Left lung (tissue), 10 donors: ENCODE results near the gene CADM2. TPM values are rescaled to one million over a fixed set of nuclear protein-coding genes. Genes with fewer than 3 reads are reported as not detected.

ENCODE experiments used
- ATAC-seq: fragments of 200-7000 bp; cut with Tn5 transposase; one replicate; pipeline ENCODE4 v1.9.1; 2020; ENCODE audit warnings: moderate library complexity
- DNase-seq, 4 donors: peaks; one replicate each; pipeline ENCODE4 v3.0.0-alpha.2; 2013 to 2020
- H3K27ac ChIP-seq, 2 donors: fragments of 200-600 bp; sonication (generic) in 1 of 2; one replicate each; pipeline versions ENCODE4 v1.5.0 to v1.8.0; 2020 to 2021
- H3K27me3 ChIP-seq, 2 donors: fragments of 200-600 bp; sonication (generic) in 1 of 2; one replicate each; pipeline versions ENCODE4 v1.5.0 to v1.8.0; 2020 to 2021
- H3K36me3 ChIP-seq, 2 donors: fragments of 200-600 bp; sonication (generic) in 1 of 2; one replicate each; pipeline versions ENCODE4 v1.5.0 to v1.8.0; 2020 to 2021
- H3K4me1 ChIP-seq, 2 donors: fragments of 200-600 bp; one replicate each; pipeline ENCODE4 v1.8.0; 2021
- H3K4me3 ChIP-seq, 2 donors: fragments of 200-600 bp; sonication (generic) in 1 of 2; one replicate each; pipeline versions ENCODE4 v1.5.0 to v1.8.0; 2020 to 2021; ENCODE audit warnings: mild to moderate bottlenecking in 1 of 2
- H3K9me3 ChIP-seq, 2 donors: fragments of 200-600 bp; sonication (generic) in 1 of 2; one replicate each; pipeline versions ENCODE4 v1.5.0 to v1.8.0; 2020 to 2021
- intact Hi-C, 2 donors: fragments of 100-400 bp; cut with DNase I; formaldehyde crosslinking; loops; one replicate each; pipeline versions ENCODE4 v1.11.2 to v1.14.2; 2022
- polyA plus RNA-seq, 6 donors: library from polyadenylated mRNA; unstranded; fragments of 120-200 nt; gene quantifications; one replicate each; pipeline ENCODE4 v1.2.1, GENCODE V29; 2013; ENCODE audit not compliant: insufficient read length in 6 of 6
- total RNA-seq, 2 donors: library from RNA; stranded (reverse); fragmentation: NEBNext Ultra II Directional; extraction: Animal tissue kit (Norgen Biotek cat#: 25700); gene quantifications; one replicate each; pipeline ENCODE4 v1.2.1, GENCODE V29; 2021
- TF ChIP-seq, protein P1 (sequence below), 2 donors: fragments of 200-600 bp; sonication (generic) in 1 of 2; IDR thresholded peaks; one replicate each; pipeline versions ENCODE4 v1.5.0 to v1.8.0; 2021; ENCODE audit warnings: antibody characterized with exemption in 2 of 2
- donor health status: DM: no; HTN: yes; CAD: no.
- donor health status: DM: no; HTN: no; CAD: no.

Gene CADM2
- total and polyA plus RNA-seq, 8 donors = 0.16 to 2.3 (median 0.74) TPM

DNA sequence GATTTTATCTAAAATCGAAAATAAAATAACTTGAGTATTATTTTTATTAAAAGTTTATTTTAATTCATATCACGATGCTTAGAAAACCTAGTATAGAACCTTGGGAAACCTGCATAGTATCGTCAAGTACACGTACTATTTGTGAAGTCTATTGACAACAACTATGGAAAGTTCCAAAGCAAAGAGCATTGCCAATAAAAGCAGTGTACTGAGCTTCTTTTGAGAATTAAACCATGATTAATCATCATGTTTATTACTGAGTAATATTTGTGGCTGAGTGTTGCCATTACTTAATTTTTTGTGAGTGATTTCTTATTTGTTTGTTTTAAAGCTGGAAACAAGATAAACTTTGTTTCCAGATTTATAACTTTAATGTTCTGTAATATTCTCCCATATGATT, 674.1 kb downstream of the CADM2 start:
- TF ChIP-seq, protein P1, sequence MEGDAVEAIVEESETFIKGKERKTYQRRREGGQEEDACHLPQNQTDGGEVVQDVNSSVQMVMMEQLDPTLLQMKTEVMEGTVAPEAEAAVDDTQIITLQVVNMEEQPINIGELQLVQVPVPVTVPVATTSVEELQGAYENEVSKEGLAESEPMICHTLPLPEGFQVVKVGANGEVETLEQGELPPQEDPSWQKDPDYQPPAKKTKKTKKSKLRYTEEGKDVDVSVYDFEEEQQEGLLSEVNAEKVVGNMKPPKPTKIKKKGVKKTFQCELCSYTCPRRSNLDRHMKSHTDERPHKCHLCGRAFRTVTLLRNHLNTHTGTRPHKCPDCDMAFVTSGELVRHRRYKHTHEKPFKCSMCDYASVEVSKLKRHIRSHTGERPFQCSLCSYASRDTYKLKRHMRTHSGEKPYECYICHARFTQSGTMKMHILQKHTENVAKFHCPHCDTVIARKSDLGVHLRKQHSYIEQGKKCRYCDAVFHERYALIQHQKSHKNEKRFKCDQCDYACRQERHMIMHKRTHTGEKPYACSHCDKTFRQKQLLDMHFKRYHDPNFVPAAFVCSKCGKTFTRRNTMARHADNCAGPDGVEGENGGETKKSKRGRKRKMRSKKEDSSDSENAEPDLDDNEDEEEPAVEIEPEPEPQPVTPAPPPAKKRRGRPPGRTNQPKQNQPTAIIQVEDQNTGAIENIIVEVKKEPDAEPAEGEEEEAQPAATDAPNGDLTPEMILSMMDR (IDR thresholded peaks at IDR 0.05) = no peak
- Histone ChIP-seq H3K36me3 (no peaks in the 10 kb centered on the region), H3K4me3 (no peak overlapping the region), H3K4me1 (no peaks in the 10 kb centered on the region), H3K27me3 (no peaks in the 10 kb centered on the region), H3K27ac (no peak overlapping the region), H3K9me3 (no peaks in the 10 kb centered on the region)
- intact Hi-C loops = no loop called here
- DNase-seq (no peak), ATAC-seq (no peak)

DNA sequence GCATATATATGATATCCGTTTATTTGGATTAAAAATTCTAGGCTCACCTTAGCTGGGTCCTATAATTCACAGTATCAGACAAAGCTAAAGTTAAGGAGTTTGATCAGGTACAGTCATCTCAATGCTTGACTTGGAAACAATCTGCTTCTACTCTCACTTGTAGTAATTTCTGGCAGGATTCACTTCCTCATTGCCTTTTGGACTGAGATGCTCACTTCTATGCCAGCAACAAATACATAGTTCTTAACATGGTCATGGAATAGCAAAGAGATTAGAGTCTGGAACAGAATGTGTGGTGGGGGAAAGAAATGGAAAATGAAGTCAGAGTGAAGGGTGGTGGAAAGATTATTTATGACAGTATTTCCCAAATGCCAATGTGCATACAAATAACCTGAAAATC, 693.6 kb downstream of the CADM2 start:
- TF ChIP-seq, protein P1 (IDR thresholded peaks at IDR 0.05) = no peak
- Histone ChIP-seq H3K9me3 (no peaks in the 10 kb centered on the region), H3K27ac (no peak overlapping the region), H3K4me1 (no peaks in the 10 kb centered on the region), H3K4me3 (no peak overlapping the region), H3K36me3 (no peaks in the 10 kb centered on the region), H3K27me3 (no peaks in the 10 kb centered on the region)
- intact Hi-C loops = no loop called here
- DNase-seq (no peak), ATAC-seq (no peak)

DNA sequence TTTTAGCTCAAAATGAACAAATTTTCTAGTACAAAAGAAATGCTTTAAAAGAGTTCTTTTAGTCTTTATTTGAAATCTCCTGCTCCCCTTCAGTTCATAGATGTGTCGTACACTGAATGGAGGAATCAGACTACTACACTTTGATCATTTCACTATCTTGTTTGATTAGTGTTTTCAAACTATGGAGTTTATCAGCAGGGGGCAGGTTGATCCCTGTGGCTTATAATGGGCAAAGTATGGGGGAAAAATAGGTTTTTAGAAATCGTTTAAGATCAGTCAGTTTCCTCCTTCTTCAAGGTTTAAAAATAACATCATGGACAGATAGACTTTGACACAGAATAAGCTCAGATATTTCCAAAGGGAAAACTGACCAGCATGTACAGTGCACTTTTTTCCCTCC, 701.7 kb downstream of the CADM2 start:
- Histone ChIP-seq H3K27ac (no peak overlapping the region), H3K4me3 (no peak overlapping the region), H3K4me1 (no peaks in the 10 kb centered on the region), H3K9me3 (no peaks in the 10 kb centered on the region), H3K27me3 (no peaks in the 10 kb centered on the region), H3K36me3 (no peaks in the 10 kb centered on the region)
- DNase-seq (no peak), ATAC-seq (no peak)
- intact Hi-C loops = no loop called here
- TF ChIP-seq, protein P1 (IDR thresholded peaks at IDR 0.05) = no peak

DNA sequence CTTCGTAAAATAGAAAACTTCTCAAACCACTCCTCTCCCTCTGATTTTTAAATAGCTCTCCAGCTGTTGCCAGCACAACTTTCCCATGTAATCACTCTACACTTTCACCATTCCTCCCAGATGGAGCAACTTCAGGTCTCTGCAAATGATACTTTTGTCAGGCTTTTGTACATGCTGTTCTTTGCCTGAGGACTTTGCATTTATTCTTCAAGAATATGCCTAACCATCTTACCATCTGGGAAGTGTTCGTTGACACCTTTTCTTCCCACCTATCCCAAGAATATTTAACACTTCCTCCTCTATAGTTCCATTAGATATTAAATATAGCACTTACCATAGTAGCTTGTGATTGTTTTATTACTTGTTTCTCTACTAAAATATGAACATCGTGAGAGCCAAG, 703.7 kb downstream of the CADM2 start:
- ATAC-seq = no peak
- H3K27me3 ChIP-seq = no peaks in the 10 kb centered on the region
- H3K27ac ChIP-seq = no peak overlapping the region
- no peaks in the 10 kb centered on the region for H3K4me1 ChIP-seq
- no peaks in the 10 kb centered on the region for H3K9me3 ChIP-seq
- H3K4me3 ChIP-seq = no peak overlapping the region
- TF ChIP-seq, protein P1 (IDR thresholded peaks at IDR 0.05) = no peak
- no peaks in the 10 kb centered on the region for H3K36me3 ChIP-seq
- DNase-seq = no peak
- intact Hi-C loops = no loop called here

DNA sequence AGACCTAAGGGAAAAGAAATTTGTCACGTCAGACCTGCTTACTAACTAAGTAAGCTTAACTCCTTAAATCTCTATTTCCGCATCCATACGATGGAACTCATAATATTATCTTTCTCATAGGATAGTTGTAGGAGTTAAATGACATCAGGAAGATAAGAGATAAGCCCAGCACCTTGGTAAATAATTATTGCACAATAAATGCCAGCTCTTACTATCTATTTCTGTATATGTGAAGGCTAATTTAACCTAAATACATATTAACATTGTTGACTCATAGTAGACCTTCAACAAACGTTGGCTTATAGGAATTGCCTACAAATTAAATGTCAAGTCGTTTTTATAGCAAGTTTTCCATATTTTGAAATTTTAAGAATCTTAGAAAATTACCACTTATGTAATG, 709.0 kb downstream of the CADM2 start:
- TF ChIP-seq, protein P1 (IDR thresholded peaks at IDR 0.05) = no peak
- H3K4me3 ChIP-seq = no peak overlapping the region
- H3K9me3 ChIP-seq = peaks cover 0 to 2% of the 10 kb centered on the region in 2 donors
- H3K4me1 ChIP-seq = no peaks in the 10 kb centered on the region
- DNase-seq (no peak), ATAC-seq (no peak)
- intact Hi-C loops = no loop called here
- no peak overlapping the region for H3K27ac ChIP-seq
- H3K27me3 ChIP-seq = no peaks in the 10 kb centered on the region
- no peaks in the 10 kb centered on the region for H3K36me3 ChIP-seq
